Activated CD8-positive, alpha-beta memory T cell treated with anti-CD3 and anti-CD28 coated beads, Interleukin-2, amount 50 U/mL, for 48 hours (primary cell): ENCODE data around the gene MYH14.

Source experiments
- DNase-seq: peaks from one replicate; pipeline ENCODE4 v3.0.0-alpha.2; 2020

MYH14 gene

GRCh38 chr19:50203281-50204080 is at the start of gene MYH14:
Gene MYH14 (plus strand): TSS chr19:50203622. CDS start chr19:50210366, 6,744 bp downstream.
- peak; percentile 63 for DNase-seq

GRCh38 chr19:50154529-50154928 is 48.9 kb upstream of the MYH14 start:
- DNase-seq: no peak

DNA sequence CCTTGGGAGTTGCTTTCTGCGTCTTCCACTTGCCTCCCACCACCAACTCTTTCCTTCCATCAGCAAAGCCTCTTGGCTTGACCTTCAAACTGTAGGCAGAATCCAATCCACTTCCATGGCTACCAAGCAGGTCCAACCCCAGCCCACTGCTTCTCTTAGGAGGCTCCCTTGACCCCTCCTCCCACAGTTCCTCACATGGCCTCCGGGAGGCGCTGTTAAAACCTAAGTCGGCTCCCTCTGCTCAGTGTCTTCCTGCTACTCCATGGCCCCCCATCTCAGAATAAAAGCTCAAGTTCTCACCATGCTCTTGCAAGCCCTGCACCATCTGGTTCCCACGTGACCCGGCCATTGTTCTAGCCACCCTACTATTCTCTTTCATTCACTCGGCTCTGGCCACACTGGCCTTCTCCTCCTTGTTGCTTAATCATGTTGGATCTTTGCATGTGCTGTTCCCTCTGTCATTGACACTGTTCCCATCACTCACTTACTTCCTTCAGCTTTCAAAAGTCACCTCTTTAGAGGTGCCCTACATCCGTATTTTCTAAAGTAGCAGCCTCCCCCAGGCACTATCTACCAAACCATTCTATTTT is 47.8 kb upstream of the MYH14 start:
- no peak for DNase-seq

- no peak for DNase-seq
Observed at GRCh38 chr19:50158577-50158976, 44.8 kb upstream of the MYH14 start.

- no peak for DNase-seq
Observed at GRCh38 chr19:50159078-50159477, 44.3 kb upstream of the MYH14 start.

DNA sequence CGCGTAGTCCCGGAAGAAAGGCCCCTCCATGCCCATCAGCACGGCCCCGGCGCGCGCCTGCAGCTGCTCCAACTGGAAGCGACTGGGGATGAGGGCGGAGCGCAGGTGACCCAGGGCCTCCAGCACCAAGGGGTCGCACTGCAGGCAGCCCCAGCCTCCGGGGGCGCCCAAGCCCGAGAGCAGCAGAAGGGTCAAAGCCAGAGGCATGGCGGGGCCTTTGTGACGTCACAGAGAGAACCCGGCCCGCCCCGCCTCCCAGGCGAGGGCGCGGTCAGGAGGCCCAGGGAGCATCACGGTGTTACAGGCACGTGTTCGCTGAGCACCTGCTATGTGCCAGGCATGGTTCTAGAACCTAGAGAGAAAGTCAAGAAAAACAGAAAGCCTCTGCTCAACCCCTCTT is 40.4 kb upstream of the MYH14 start, which contains the start of gene IZUMO2:
IZUMO2 (minus strand) TSS at position 294 of the 400 bp plus-strand sequence; CDS start at position 207, 87 bp downstream.
- no peak for DNase-seq

DNA sequence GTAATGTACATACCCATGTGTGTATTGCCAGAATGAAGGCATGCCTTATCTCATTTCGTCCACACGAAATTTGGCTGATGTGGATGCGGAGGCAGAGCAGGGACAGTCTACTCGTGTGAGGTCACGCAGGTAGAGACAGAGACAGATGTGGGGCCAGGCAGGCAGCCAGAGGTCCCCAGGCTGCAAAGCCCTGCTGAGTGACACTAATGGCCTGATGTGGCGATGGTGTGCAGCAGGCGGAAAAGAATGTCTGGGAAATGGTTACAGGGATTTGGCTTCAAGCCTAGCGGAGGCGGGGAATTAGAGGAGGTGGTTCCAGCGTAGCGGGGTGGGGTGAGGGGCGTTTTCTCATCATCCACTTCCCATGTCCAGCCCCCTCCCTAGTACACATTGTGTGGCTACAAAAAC is 36.1 kb upstream of the MYH14 start:
- no peak for DNase-seq

DNA sequence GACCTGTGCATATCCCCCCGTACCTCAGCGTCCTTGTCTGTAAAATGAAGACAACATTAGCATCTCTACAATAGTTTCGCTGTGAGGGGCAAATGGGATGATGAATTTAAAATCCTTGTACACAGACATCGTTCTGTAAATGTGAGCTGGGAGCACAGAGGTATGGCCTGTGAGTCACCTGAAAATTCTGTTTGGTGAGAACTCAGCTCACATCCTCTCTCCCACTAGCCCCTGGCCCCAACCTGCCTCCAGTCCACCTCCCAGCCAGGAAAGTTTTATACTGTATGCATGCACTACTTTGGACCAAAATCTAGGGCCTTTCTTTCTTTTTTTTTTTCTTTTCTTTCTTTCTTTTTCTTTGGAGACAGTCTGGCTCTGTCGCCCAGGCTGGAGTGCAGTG is 31.7 kb upstream of the MYH14 start:
- no peak for DNase-seq

DNA sequence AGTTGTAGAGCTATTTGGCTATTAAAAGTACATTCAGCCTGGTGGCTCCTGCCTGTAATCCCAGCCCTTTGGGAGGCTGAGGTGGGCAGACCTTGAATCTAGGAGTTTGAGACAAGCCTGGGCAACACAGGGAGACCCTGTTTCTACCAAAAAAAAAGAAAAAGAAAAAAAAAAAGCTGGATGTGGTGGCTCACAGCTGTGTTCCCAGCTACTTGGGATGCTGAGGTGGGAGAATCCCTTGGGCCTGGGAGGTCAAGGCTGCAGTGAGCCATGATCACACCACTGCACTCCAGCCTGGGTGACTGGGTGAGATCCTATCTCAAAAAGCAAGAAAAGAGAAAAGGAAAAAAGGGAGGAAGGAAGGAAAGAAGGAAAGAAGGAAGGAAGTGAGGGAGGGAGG is 30.7 kb upstream of the MYH14 start:
- no peak for DNase-seq

- no peak for DNase-seq
Observed at GRCh38 chr19:50173127-50173526, 30.3 kb upstream of the MYH14 start.

DNA sequence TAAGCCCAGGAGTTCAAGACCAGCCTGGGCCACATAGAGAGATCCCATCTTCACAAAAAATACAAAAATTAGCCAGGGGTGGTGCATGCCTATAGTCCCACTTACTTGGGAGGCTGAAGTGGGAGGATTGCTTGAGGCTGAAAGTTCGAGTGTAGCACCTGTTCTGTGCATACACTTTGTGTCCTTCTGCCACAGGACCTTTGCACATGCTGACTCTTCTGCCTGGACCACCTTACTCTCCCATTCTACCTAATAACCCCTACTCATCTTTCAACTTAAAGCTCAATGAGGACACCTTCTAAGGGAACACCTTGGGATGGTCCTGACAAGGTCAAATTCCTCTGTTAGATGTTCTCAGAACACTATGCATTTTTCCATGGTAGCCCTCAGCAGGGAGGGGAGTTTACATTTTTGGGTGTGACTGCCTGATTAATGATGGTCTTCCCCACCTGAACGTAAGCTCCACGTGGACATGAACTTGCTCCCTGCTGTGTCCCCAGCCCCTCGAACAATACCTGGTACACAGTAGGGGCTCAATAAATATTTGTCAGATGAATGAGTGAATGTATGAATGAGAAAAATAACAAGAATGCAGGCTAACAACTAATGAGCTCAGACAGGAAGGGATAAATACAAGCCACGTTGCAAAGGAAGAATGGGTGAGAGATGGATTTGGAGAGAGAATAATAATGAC is 29.2 kb upstream of the MYH14 start:
- DNase-seq: no peak

- no peak for DNase-seq
Observed at GRCh38 chr19:50175924-50176323, 27.5 kb upstream of the MYH14 start.

- DNase-seq: no peak
Observed at GRCh38 chr19:50176775-50177174, 26.6 kb upstream of the MYH14 start.

DNA sequence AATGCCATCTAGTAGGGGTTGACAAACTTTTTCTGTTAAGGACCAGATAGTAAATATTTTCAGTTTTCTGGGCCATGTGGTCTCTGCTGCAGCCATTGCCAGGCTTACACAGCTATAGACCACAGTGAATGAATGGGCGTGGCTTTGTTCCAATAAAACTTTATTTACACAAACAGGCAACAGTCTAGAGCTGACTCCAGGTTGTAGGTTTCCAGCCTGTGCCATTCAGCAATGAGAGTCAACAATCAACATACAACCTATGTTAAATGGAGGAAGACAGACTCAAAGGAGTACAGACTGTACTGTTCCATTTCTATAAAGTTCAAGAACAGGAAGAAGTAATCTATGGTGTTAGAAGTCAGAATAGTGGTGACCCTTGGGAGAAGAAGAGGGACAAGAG is 25.1 kb upstream of the MYH14 start:
- DNase-seq: no peak

DNA sequence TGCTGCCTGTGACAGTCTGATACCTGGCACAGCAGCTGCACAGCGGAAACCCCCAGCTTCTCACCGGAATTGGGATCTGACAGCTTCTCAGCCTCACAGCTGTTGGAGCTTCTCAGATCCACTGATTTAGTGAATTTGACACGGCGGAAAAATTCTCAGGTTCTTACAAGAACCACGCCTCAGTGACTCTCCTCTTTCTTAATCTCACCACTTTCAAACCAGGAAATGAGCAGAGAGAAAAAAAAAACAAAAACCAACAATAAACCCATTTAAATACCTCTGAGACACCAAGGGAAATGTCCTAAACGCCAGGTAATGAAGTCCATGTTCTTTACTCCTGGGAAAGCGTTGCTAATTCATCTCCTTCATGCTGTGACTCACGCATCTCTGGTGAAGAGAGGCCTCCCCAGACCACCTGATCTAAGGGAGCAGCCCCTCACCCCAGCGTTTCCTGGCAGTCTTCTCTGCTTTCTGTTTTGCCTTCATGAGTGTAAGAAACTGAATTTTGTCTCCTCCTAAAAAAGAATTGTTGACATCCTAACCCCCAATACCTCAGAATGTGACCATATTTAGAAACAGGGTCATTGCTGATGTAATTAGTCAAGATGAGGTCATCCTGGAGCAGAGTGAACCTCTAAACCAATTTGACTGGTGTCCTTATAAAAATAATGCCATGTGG is 24.4 kb upstream of the MYH14 start:
- no peak for DNase-seq

DNA sequence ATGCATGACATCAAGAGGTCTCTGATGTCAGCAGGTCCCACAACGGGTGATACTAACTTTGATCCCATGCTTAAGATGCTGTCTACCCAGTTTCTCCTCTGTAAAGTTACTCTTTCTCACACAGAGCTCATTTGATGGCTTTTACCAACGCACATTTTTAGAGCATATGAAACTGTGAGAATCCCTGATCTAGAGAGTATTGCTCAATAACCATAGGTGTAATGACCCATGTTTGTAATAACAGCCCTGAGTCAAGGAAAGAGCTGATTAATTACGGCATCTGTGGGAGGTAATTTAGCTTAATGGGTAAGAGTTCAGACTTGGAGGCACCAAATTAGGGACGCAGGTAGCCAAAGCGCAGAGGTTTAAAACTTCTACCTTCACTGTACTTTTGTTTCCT is 22.3 kb upstream of the MYH14 start:
- no peak for DNase-seq

GRCh38 chr19:50184196-50184595 is 19.2 kb upstream of the MYH14 start:
- no peak for DNase-seq

- DNase-seq: no peak
Observed at GRCh38 chr19:50187937-50188336, 15.5 kb upstream of the MYH14 start.

DNA sequence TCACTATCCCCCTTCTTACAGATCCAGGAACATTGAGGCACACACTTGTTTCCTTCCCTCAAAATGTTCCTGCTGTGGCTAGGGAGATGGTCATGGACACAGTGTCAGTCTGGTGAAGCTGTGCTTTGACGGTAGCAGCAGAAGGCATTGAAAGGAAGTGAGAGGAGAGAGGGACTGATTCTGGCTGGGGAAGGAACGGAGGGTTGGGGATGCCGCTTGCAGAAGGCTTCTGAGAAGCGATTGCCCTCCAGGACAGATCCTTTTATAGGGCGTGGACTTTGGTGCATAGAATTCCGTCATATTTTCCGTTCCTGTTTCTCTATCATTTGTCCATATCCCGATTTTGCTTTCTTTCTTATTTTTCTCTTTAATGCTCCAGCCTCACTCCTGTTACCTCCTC is 14.1 kb upstream of the MYH14 start:
- no peak for DNase-seq

GRCh38 chr19:50190439-50190891 is 13.0 kb upstream of the MYH14 start:
- DNase-seq: no peak

DNA sequence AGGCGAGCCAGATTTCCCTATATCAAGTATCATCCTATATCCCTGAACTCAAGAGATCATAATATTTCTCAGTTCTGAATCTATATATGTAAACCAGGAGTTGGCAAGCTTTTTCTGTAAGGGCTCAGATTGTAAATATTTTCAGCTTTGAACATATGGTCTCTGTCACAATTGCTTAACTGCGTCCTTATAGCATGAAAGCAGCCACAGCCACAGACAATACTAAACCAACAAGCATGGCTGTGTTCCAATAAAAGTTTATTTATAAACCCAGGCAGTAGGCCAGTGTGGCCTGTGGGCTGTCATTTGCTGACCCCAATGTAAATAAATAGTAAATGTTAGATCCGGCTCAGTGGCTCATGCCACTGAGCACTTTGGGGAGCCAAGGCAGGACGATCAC is 12.2 kb upstream of the MYH14 start:
- DNase-seq: no peak

DNA sequence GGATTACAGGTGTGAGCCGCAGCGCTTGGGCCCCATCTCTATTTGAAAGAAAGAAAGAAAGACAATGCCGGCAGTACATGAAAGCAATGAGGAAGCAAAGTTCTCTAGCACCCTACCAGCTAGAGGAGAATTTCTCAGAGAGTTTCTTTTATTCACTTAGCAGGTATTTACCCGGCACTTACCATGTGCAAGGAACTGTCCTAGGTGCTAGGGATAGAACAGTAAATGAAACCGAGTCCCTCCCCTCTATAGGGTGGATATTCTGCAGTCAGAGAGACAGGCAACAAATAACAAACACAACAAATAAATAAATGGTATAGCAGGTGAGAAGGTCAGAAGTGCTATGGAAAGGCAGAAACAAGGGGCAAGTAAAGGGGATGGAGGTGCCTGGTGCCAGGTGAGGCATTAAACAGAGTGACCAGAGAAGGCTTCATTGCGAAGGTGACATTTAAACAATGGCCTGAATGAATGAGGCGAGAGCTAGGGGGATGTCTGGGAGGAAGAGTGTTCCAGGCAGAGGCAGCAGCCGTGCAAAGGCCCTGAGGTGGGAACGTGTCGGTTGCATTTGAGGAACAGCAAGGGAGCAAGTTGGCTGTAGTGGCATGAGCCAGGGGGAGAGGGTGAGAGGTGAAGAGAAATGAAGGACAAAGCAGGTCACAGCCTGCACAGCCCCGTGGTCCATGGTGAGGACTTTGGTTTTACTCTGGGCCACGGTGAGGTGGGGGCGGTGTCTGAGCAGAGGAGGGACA is 10.8 kb upstream of the MYH14 start:
- no peak for DNase-seq

DNA sequence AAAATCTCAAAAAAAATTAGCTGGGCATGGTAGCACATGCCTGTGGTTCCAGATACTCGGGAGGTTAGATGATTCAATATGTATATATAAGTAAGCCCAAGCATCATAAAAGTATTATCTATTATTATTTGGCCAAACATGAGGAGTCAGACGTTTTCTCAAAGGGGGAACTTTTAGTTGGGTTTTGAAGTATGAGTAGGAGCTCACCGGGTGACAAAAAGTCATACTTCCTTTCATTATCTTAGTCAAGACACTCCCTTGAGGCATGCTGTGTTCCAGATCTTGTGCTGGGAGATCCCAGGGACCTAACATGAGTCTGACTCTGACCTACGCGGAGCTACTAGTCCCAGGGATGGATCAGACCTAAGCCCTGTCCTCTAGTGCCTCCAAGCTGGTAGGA is 8.2 kb upstream of the MYH14 start:
- no peak for DNase-seq
